Ecto neural progenitor cell (in vitro differentiated cells): ENCODE results near the gene POLL.

ENCODE experiments used
- DNase-seq: peaks from one replicate; pipeline ENCODE4 v3.0.0-alpha.2; 2018; ENCODE audit warnings: low spot score

POLL gene

GRCh38 chr10:101560298-101561067, 27.6 kb downstream of the POLL start:
- DNase-seq, result peak; percentile 45

GRCh38 chr10:101559596-101560297, 28.3 kb downstream of the POLL start:
- peak; percentile 34 for DNase-seq

GRCh38 chr10:101558671-101559595, 29.1 kb downstream of the POLL start:
- no peak for DNase-seq

- no peak for DNase-seq
Observed at GRCh38 chr10:101558204-101558603, 29.9 kb downstream of the POLL start.

- no peak for DNase-seq
Observed at GRCh38 chr10:101557541-101557940, 30.5 kb downstream of the POLL start.

GRCh38 chr10:101552442-101552841, 35.6 kb downstream of the POLL start:
- DNase-seq, result no peak

GRCh38 chr10:101550965-101551364, 37.1 kb downstream of the POLL start:
- DNase-seq, result no peak

- DNase-seq, result no peak
Observed at GRCh38 chr10:101545898-101546297, 42.2 kb downstream of the POLL start.

- DNase-seq, result no peak
Observed at GRCh38 chr10:101538446-101538845, 49.6 kb downstream of the POLL start.

GRCh38 chr10:101536800-101537199, 51.3 kb downstream of the POLL start:
- no peak for DNase-seq

- no peak for DNase-seq
Observed at GRCh38 chr10:101535949-101536348, 52.1 kb downstream of the POLL start.

GRCh38 chr10:101529725-101530553, 58.1 kb downstream of the POLL start:
- no peak for DNase-seq

- DNase-seq, result no peak
Observed at GRCh38 chr10:101529207-101529606, 58.9 kb downstream of the POLL start.
